Muscle layer of duodenum (tissue), 2 donors: ENCODE measurements around the gene TTC23L.

Experiments used
- H3K27ac ChIP-seq: one replicate; pipeline ENCODE4 v1.7.0; 2013; ENCODE audit warnings: mild to moderate bottlenecking, low read length
- H3K27me3 ChIP-seq: one replicate; pipeline ENCODE4 v1.7.0; 2013; ENCODE audit warnings: low read depth, mild to moderate bottlenecking, control low read depth, low read length
- H3K36me3 ChIP-seq, 2 donors: one replicate each; pipeline ENCODE4 v1.7.0; 2013; ENCODE audit warnings: low read length in 2 of 2, control low read depth in 1 of 2, mild to moderate bottlenecking in 1 of 2; ENCODE audit not compliant: insufficient read depth in 2 of 2, control insufficient read depth in 1 of 2
- H3K4me1 ChIP-seq, 2 donors: one replicate each; pipeline ENCODE4 v1.7.0; 2013; ENCODE audit warnings: low read length in 2 of 2, mild to moderate bottlenecking in 2 of 2, control low read depth in 1 of 2, moderate library complexity in 1 of 2; ENCODE audit not compliant: insufficient read depth in 2 of 2, control insufficient read depth in 1 of 2
- H3K4me3 ChIP-seq, 2 donors: one replicate each; pipeline ENCODE4 v1.7.0; 2013; ENCODE audit warnings: low read length in 2 of 2, low read depth in 1 of 2, mild to moderate bottlenecking in 1 of 2
- H3K9me3 ChIP-seq, 2 donors: one replicate each; pipeline ENCODE4 v1.7.0; 2013; ENCODE audit warnings: low read length in 2 of 2, control low read depth in 1 of 2, mild to moderate bottlenecking in 1 of 2; ENCODE audit not compliant: control insufficient read depth in 1 of 2
- donor health status: healthy.

Gene TTC23L

DNA sequence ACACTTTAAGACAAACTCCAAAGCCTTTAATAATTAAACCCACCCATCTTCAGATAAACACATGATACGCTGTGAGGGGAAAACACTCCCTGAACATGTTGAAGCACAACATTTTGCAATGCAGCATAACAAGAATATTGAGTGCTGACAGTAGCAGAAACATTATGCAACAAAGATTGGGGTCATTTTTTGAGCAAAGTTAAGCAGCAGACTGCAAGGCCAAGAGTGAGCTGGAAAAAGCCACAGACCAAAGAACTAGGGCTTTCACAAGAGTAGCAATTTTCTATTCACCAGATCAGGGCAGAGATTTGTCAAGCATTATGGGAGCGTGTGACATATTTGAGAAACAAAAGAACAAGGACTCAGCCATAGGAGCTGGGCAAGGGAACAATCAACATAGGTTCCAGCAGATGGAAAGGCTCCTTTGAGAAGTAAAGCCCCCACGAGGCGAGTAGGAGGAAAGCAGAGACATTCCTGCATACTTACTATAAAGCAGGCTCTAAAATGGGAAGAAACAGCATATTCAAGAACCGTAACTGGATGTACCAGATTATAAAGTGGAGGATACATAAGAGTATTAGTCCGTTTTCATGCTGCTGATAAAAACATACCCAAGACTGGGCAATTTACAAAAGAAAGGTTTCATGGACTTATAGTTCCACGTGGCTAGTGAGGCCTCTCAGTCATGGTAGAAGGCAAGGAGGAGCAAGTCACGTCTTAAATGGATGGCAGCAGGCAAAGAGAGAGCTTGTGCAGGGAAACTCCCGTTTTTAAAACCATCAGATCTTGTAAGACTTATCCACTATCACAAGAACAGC is 4.8 kb upstream of the TTC23L start:
- Histone ChIP-seq H3K4me3 (no peak overlapping the region), H3K27me3 (no peaks in the 10 kb centered on the region), H3K9me3 (no peaks in the 10 kb centered on the region), H3K4me1 (no peaks in the 10 kb centered on the region), H3K36me3 (peaks cover 0 to 15% of the 10 kb centered on the region in 2 donors), H3K27ac (no peak overlapping the region)

GRCh38 chr5:34834794-34835089 is 4.2 kb upstream of the TTC23L start:
- Histone ChIP-seq H3K9me3 (no peaks in the 10 kb centered on the region), H3K4me3 (no peak overlapping the region), H3K36me3 (peaks cover 0 to 12% of the 10 kb centered on the region in 2 donors), H3K27me3 (no peaks in the 10 kb centered on the region), H3K4me1 (no peaks in the 10 kb centered on the region), H3K27ac (no peak overlapping the region)

DNA sequence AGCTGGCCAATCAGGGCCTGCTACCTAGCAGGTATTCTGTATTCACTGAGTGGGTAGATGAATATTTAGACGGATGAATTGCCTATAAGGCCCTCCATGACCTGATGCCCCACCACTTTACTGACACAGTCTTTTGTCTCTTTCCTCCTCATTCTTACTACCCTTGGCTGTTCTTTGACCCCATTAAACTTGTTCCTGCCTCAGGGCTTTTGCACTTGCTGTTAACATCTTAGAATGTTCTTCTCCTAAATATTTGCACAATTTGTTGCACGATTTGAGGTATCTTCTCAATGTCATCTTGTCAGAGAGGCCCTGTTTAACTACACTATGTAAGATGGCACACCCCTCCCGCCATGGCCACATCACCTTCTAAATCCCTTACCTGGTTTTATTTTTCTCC is 3.3 kb upstream of the TTC23L start:
- H3K27me3 ChIP-seq = no peaks in the 10 kb centered on the region
- no peaks in the 10 kb centered on the region for H3K4me1 ChIP-seq
- H3K36me3 ChIP-seq = peaks cover 0 to 2% of the 10 kb centered on the region in 2 donors
- H3K4me3 ChIP-seq = no peak overlapping the region
- H3K27ac ChIP-seq = no peak overlapping the region
- no peaks in the 10 kb centered on the region for H3K9me3 ChIP-seq

- H3K36me3 ChIP-seq = no peaks in the 10 kb centered on the region
- no peaks in the 10 kb centered on the region for H3K4me1 ChIP-seq
- no peak overlapping the region for H3K27ac ChIP-seq
- no peaks in the 10 kb centered on the region for H3K9me3 ChIP-seq
- no peak overlapping the region for H3K4me3 ChIP-seq
- H3K27me3 ChIP-seq = no peaks in the 10 kb centered on the region
These were observed 2.9 kb downstream of the TTC23L start for GRCh38 chr5:34841816-34842215.

GRCh38 chr5:34842554-34842953 is 3.6 kb downstream of the TTC23L start:
- H3K27ac ChIP-seq = no peak overlapping the region
- no peaks in the 10 kb centered on the region for H3K36me3 ChIP-seq
- no peak overlapping the region for H3K4me3 ChIP-seq
- no peaks in the 10 kb centered on the region for H3K4me1 ChIP-seq
- H3K27me3 ChIP-seq = no peaks in the 10 kb centered on the region
- no peaks in the 10 kb centered on the region for H3K9me3 ChIP-seq

DNA sequence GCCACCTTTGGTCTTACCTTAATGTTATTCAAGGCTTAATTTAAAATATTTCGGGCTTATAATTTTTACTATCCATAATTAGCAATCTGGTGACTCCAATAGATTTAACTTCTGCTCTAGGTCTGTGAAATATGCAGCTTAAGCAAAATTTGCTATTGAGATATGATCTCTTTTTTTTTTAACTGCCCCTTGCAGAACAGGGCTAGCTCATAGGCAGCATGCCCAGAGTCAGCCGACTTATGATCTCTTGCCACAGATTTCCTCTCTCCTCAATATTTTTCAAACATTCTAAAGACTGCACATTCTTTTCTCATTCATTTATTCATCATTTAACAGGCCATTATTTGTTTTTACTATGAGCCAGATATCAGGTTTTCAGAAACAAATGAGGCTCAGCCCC is 4.5 kb downstream of the TTC23L start:
- Histone ChIP-seq H3K9me3 (no peaks in the 10 kb centered on the region), H3K36me3 (no peaks in the 10 kb centered on the region), H3K4me1 (no peaks in the 10 kb centered on the region), H3K27me3 (no peaks in the 10 kb centered on the region), H3K4me3 (no peak overlapping the region), H3K27ac (no peak overlapping the region)

GRCh38 chr5:34844106-34844505 is 5.1 kb downstream of the TTC23L start:
- Histone ChIP-seq H3K9me3 (no peaks in the 10 kb centered on the region), H3K27ac (no peak overlapping the region), H3K36me3 (no peaks in the 10 kb centered on the region), H3K27me3 (no peaks in the 10 kb centered on the region), H3K4me3 (no peak overlapping the region), H3K4me1 (no peaks in the 10 kb centered on the region)

DNA sequence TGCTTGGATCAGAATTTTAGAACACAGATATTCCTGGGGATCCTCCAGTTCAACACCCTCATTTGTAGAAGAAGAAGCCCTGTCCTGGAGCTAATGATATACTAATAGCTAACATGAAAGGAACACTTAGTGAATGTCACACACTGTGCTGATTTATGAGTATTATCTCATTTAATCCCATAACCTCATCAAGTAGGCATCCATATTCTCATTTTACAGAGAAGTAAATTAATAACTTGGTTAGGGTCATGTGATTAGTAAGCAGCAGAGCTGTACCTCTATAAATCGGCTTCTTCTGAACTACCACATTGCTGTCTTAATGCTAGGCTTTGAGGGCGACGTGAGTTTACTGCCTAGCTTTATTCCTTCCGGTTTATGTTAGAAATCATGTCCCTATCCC is 6.0 kb downstream of the TTC23L start:
- Histone ChIP-seq H3K9me3 (no peaks in the 10 kb centered on the region), H3K36me3 (no peaks in the 10 kb centered on the region), H3K27ac (no peak overlapping the region), H3K27me3 (no peaks in the 10 kb centered on the region), H3K4me1 (no peaks in the 10 kb centered on the region), H3K4me3 (no peak overlapping the region)

GRCh38 chr5:34847056-34847455 is 8.1 kb downstream of the TTC23L start:
- Histone ChIP-seq H3K27ac (no peak overlapping the region), H3K4me3 (no peak overlapping the region), H3K27me3 (no peaks in the 10 kb centered on the region), H3K4me1 (no peaks in the 10 kb centered on the region), H3K36me3 (no peaks in the 10 kb centered on the region), H3K9me3 (no peaks in the 10 kb centered on the region)

GRCh38 chr5:34847552-34847951 is 8.6 kb downstream of the TTC23L start:
- no peak overlapping the region for H3K4me3 ChIP-seq
- H3K27me3 ChIP-seq = no peaks in the 10 kb centered on the region
- no peaks in the 10 kb centered on the region for H3K9me3 ChIP-seq
- no peaks in the 10 kb centered on the region for H3K36me3 ChIP-seq
- no peaks in the 10 kb centered on the region for H3K4me1 ChIP-seq
- H3K27ac ChIP-seq = no peak overlapping the region

- no peak overlapping the region for H3K4me3 ChIP-seq
- no peaks in the 10 kb centered on the region for H3K4me1 ChIP-seq
- no peaks in the 10 kb centered on the region for H3K36me3 ChIP-seq
- no peak overlapping the region for H3K27ac ChIP-seq
- H3K27me3 ChIP-seq = no peaks in the 10 kb centered on the region
- H3K9me3 ChIP-seq = no peaks in the 10 kb centered on the region
These were observed 9.3 kb downstream of the TTC23L start for GRCh38 chr5:34848230-34848629.

GRCh38 chr5:34849253-34849652 is 10.3 kb downstream of the TTC23L start:
- H3K36me3 ChIP-seq = no peaks in the 10 kb centered on the region
- H3K4me1 ChIP-seq = no peaks in the 10 kb centered on the region
- H3K9me3 ChIP-seq = no peaks in the 10 kb centered on the region
- no peak overlapping the region for H3K4me3 ChIP-seq
- no peaks in the 10 kb centered on the region for H3K27me3 ChIP-seq
- H3K27ac ChIP-seq = no peak overlapping the region
